GM12873 (cell line): ENCODE results near the gene TSPAN10.

Experiments used
- CTCF ChIP-seq: IDR thresholded peaks from 2 replicates; pipeline ENCODE4 v1.5.1; 2012; ENCODE audit warnings: low read depth, mild to moderate bottlenecking, moderate library complexity, low read length, control low read depth; ENCODE audit not compliant: insufficient read depth; ENCODE audit errors: missing control alignments

The TSPAN10 gene

GRCh38 chr17:81656118-81656743 is 19.2 kb downstream of the TSPAN10 start, which contains the start of gene PDE6G:
Gene PDE6G, minus strand, starts transcription at chr17:81656542. Its CDS starts 3,237 bp downstream, at chr17:81653305.
- TF ChIP-seq CTCF = no peak

- no peak for TF ChIP-seq CTCF
These were observed 19.8 kb downstream of the TSPAN10 start for GRCh38 chr17:81656835-81657234.

GRCh38 chr17:81659038-81659437 is 22.0 kb downstream of the TSPAN10 start:
- no peak for TF ChIP-seq CTCF

- TF ChIP-seq CTCF = no peak
These were observed 23.4 kb downstream of the TSPAN10 start for GRCh38 chr17:81660441-81660840.

GRCh38 chr17:81662002-81662401 is 25.0 kb downstream of the TSPAN10 start:
- TF ChIP-seq CTCF = no peak

GRCh38 chr17:81664051-81664470 is 27.1 kb downstream of the TSPAN10 start:
- no peak for TF ChIP-seq CTCF

GRCh38 chr17:81665205-81666091 is 28.5 kb downstream of the TSPAN10 start:
- no peak for TF ChIP-seq CTCF
